KMS-11 (cell line): ENCODE results near the gene RIMS3.
A peak's percentile ranks its signal among the peaks of the same experiment; 100 is the strongest.

Source experiments
- H2AFZ ChIP-seq: fragments of 200-600 bp; sonication (generic); 2 replicates; pipeline ENCODE4 v1.6.1; 2016; ENCODE audit warnings: antibody characterized with exemption, mixed run types, low read depth
- H3K27ac ChIP-seq: fragments of 200-600 bp; sonication (generic); 2 replicates; pipeline ENCODE4 v1.6.1; 2016; ENCODE audit warnings: mild to moderate bottlenecking, mixed run types
- H3K27me3 ChIP-seq: fragments of 200-600 bp; sonication (generic); 2 replicates; pipeline ENCODE4 v1.6.1; 2017; ENCODE audit warnings: mild to moderate bottlenecking, low read depth, mixed run types, moderate library complexity; ENCODE audit not compliant: insufficient read depth
- H3K36me3 ChIP-seq: fragments of 200-600 bp; sonication (generic); 2 replicates; pipeline ENCODE4 v1.6.1; 2017; ENCODE audit warnings: mild to moderate bottlenecking, mixed run types; ENCODE audit not compliant: insufficient read depth
- H3K4me1 ChIP-seq: fragments of 200-600 bp; sonication (generic); 2 replicates; pipeline ENCODE4 v1.6.1; 2016; ENCODE audit warnings: mild to moderate bottlenecking, low read depth, mixed run types; ENCODE audit not compliant: poor library complexity, severe bottlenecking
- H3K4me2 ChIP-seq: fragments of 200-600 bp; sonication (generic); 2 replicates; pipeline ENCODE4 v1.7.0; 2016; ENCODE audit warnings: mild to moderate bottlenecking, mixed run types
- H3K4me3 ChIP-seq: fragments of 200-600 bp; sonication (generic); IDR thresholded peaks from 2 replicates; pipeline ENCODE4 v1.6.1; 2017; ENCODE audit warnings: low read depth, low read length, mixed read lengths; ENCODE audit not compliant: insufficient read depth
- H3K79me2 ChIP-seq: fragments of 200-600 bp; sonication (generic); 2 replicates; pipeline ENCODE4 v1.6.1; 2016; ENCODE audit warnings: low read depth, mixed run types; ENCODE audit not compliant: insufficient read depth
- H3K9ac ChIP-seq: fragments of 200-600 bp; sonication (generic); 2 replicates; pipeline ENCODE4 v1.6.1; 2016; ENCODE audit warnings: mild to moderate bottlenecking, mixed run types
- H4K20me1 ChIP-seq: fragments of 200-600 bp; sonication (generic); 2 replicates; pipeline ENCODE4 v1.6.1; 2016; ENCODE audit warnings: mild to moderate bottlenecking, mixed run types; ENCODE audit not compliant: insufficient read depth
- TF ChIP-seq, protein P1 (sequence below): fragments of 200-600 bp; sonication (generic); conservative IDR thresholded peaks from 2 replicates; pipeline ENCODE4 v1.6.1; 2017; ENCODE audit warnings: low read depth, mild to moderate bottlenecking, antibody characterized with exemption, low read length, moderate library complexity, mixed read lengths

The RIMS3 gene

DNA sequence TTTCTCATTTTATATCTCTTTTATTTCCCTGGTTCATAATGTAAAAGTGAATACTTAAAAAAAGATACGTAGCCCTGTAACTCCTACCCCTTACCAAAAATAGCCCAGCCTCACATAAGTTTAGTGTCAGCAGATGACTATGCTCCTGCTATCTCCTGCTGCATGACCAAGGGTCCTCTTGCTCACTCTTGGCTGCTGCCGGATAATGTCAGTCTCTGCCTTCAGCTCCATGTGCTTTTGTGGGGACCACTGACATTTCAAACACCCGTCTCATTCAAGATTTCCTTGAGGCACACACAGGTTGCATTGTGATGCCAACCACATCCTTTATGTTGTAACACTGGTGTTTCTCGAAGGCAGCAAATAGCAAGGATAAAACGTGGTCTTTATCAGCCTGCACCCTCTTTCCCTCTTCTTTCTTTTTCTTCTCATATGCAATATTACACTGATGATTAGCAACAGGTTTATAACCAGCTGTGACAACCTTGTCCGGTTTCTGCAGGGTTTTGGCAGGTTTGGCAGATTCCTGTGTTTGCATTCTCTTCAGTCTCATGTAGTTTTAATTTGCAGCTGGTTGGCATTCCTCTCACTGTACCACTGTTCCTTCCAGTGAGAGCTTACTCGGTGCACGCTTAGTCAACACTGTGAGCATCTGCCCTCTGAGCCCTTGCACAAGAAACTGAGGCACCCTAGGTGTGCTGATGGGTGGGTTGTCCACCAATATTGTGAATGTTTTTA lies 71.9 kb downstream of the RIMS3 start:
- no peak overlapping the region for H3K27ac ChIP-seq
- H3K36me3 ChIP-seq, result no peaks in the 10 kb centered on the region
- H3K9ac ChIP-seq, result no peak overlapping the region
- peaks cover 5% of the 10 kb centered on the region for H3K4me1 ChIP-seq
- no peak overlapping the region for H3K4me3 ChIP-seq
- H2AFZ ChIP-seq, result no peak overlapping the region
- no peaks in the 10 kb centered on the region for H3K79me2 ChIP-seq
- H3K4me2 ChIP-seq, result no peak overlapping the region
- H4K20me1 ChIP-seq, result no peaks in the 10 kb centered on the region
- TF ChIP-seq, protein P1, sequence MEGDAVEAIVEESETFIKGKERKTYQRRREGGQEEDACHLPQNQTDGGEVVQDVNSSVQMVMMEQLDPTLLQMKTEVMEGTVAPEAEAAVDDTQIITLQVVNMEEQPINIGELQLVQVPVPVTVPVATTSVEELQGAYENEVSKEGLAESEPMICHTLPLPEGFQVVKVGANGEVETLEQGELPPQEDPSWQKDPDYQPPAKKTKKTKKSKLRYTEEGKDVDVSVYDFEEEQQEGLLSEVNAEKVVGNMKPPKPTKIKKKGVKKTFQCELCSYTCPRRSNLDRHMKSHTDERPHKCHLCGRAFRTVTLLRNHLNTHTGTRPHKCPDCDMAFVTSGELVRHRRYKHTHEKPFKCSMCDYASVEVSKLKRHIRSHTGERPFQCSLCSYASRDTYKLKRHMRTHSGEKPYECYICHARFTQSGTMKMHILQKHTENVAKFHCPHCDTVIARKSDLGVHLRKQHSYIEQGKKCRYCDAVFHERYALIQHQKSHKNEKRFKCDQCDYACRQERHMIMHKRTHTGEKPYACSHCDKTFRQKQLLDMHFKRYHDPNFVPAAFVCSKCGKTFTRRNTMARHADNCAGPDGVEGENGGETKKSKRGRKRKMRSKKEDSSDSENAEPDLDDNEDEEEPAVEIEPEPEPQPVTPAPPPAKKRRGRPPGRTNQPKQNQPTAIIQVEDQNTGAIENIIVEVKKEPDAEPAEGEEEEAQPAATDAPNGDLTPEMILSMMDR, result no peak
- H3K27me3 ChIP-seq, result no peaks in the 10 kb centered on the region

DNA sequence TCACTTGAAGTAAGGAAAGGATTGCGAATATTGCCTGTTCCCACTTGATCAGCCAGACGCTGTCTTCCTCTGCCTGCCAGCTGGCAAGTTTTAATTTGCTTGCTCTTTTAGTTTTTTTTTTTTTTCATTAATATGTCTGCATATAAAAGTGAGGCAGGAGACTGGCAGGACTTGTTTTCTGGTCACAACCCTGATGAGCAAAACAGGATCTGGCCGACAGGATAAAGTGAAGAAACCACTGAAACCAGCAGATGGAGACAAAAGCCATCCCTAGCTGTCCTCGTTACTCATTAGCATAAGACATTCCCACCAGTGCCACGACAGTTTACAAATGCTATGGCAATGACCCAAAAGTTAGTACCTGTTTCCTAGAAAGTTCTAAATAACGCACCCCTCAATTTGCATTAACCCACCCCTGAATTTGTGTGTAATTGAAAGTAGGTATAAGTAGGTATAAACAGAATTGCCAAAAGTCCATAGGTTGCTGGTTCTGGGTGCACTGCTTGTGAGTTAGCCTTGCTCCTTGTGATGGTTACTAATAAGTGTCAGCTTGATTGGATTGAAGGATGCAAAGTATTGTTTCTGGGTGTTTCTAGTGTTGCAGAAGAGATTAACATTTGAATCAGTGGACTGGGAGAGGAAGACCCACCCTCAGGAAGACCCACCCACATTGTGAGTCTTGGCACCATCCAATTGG lies 73.2 kb downstream of the RIMS3 start:
- no peaks in the 10 kb centered on the region for H4K20me1 ChIP-seq

GRCh38 chr1:40588586-40588985 lies 76.9 kb downstream of the RIMS3 start:
- Histone ChIP-seq H3K4me1 (peaks cover 17% of the 10 kb centered on the region), H3K4me2 (no peak overlapping the region), H3K4me3 (no peak overlapping the region), H3K27ac (no peak overlapping the region), H4K20me1 (no peaks in the 10 kb centered on the region), H3K9ac (no peak overlapping the region), H3K27me3 (no peaks in the 10 kb centered on the region), H3K79me2 (no peaks in the 10 kb centered on the region), H2AFZ (no peak overlapping the region), H3K36me3 (no peaks in the 10 kb centered on the region)
- TF ChIP-seq, protein P1, result no peak

More for the DNA sequence above, 73.2 kb downstream of the RIMS3 start:
- H2AFZ ChIP-seq, result no peak overlapping the region
- H3K9ac ChIP-seq, result no peak overlapping the region
- H3K4me1 ChIP-seq, result peaks cover 5% of the 10 kb centered on the region
- H3K4me3 ChIP-seq, result no peak overlapping the region
- H3K79me2 ChIP-seq, result no peaks in the 10 kb centered on the region
- no peak overlapping the region for H3K27ac ChIP-seq
- no peak overlapping the region for H3K4me2 ChIP-seq
- H3K36me3 ChIP-seq, result no peaks in the 10 kb centered on the region
- TF ChIP-seq, protein P1, result peak; percentile 46; the same call in 1 of the 2 replicates
- H3K27me3 ChIP-seq, result no peaks in the 10 kb centered on the region

DNA sequence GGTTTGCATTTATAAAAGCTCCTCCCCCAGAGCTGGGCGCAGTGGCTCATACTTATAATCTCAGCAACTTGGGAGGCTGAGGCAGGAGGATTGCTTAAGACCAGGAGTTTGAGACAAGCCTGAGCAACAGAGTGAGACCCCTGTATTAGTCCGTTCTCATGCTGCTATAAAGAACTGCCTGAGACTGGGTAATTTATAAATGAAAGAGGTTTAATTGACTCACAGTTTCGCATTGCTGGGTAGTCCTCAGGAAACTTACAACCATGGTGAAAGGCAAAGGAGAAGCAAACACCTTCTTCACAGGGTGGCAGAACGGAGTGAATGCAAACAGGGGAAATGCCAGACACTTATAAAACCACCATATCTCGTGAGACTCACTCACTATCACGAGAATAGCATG lies 81.5 kb downstream of the RIMS3 start:
- no peaks in the 10 kb centered on the region for H4K20me1 ChIP-seq
- TF ChIP-seq, protein P1, result no peak
- peak overlapping the region; percentile 21; the same call in 1 of the 2 replicates for H3K9ac ChIP-seq
- peak overlapping the region; percentile 72 for H3K27ac ChIP-seq
- H3K4me3 ChIP-seq, result no peak overlapping the region
- no peak overlapping the region for H2AFZ ChIP-seq
- H3K27me3 ChIP-seq, result no peaks in the 10 kb centered on the region
- no peaks in the 10 kb centered on the region for H3K79me2 ChIP-seq
- peak overlapping the region; percentile 55 for H3K4me2 ChIP-seq
- H3K36me3 ChIP-seq, result no peaks in the 10 kb centered on the region
- peaks cover 26% of the 10 kb centered on the region for H3K4me1 ChIP-seq
